GM21390 (cell line): Measurements from ENCODE around the gene DCDC2B.
"Not testable (repeated sequence)": the region's sequence is repeated elsewhere in the genome, so short reads cannot be mapped to it uniquely, and the experiment has no call there.

Experiments used
- ATAC-seq: cut with Tn5 transposase; IDR thresholded peaks from one replicate; pipeline ENCODE4 v1.9.1; 2021; ENCODE audit not compliant: unreplicated experiment

DCDC2B gene

DNA sequence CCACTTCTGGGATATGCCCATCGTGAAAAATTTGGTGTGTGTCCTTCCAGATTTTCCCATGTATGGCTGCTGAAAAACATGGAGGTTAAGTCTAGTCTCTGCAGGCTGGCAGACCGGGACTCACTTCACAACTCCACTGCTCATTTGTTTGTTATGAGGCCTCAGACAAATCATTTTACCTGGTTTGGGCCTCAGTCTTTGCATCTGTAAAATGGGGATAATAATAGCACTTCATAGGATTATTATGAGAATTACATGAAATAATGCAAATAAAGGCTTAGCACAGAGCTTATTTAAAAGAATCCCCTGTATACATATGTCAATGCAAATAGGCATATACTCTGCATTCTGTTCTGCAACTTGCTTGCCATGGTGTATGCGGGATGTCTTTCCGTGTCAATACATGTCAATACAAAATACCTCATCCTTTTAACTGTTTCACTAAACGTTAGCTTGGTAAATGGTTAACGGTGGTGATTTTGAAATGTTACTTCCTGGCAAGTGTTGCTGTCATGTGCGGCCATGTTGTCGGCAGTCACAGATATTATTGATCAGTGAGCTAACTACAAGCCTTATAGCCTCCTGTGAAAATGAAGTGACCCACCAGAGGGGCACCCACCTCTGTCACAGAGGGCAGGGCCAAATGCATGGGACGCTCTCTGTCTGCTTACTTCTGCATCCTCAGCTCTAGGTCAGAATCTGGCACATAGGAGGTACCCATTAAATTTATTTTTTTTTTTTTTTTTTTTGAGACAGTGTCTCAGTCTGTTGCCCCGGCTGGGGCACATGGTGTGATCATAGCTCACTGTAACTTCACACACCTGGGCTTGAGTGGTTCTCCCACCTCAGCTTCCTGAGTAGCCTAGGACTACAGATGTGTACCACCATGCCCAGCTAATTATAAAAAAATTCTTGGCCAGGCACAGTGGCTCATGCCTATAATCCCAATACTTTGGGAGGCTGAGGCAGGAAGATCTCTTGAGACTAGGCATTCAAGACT is 46.5 kb downstream of the DCDC2B start:
- ATAC-seq, result no peak

DNA sequence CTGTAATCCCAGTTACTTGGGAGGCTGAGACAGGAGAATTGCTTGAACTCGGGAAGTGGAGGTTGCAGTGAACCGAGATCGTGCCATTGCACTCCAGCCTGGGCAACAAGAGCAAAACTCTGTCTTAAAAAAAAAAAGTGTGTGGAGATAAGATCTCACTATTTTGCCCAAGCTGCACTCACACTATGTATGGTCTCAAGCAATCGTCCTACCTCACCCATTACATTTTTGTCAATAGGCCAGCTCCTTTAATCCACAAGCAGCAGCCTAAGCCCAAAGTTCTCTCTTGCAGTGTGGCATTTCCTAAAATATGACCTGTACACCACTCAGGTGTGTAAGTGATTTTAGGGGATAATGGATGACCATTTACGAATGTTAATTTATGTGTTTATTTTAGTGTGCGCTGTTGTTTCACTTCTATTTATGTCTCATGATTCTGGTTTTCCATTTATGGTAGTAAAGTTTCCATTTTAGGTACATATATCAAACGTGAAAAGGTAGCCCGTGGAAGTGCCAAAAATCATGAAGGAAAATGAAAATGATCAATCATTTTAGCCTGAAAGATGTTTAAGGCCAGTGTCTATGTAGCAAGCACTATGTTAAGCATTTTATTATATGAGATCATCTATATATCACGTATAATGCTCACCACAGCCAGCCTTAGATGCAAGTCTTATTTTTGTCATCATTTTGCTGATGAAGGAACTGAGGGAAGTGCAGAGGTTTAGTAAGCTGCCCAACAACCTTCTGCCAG is 47.8 kb downstream of the DCDC2B start:
- no peak for ATAC-seq

DNA sequence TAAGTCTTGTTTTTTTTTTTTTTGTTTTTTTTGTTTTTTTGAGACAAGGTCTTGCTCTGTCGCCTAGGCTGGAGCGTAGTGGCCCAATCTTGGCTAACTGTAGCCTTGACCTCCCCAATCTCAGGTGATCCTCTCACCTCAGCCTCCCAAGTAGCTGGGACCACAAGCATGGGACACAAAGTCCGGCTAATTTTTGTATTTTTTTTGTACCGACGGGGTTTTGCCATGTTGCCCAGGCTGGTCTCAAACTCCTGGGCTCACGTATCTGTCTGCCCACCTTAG is 48.3 kb downstream of the DCDC2B start:
- no peak for ATAC-seq

DNA sequence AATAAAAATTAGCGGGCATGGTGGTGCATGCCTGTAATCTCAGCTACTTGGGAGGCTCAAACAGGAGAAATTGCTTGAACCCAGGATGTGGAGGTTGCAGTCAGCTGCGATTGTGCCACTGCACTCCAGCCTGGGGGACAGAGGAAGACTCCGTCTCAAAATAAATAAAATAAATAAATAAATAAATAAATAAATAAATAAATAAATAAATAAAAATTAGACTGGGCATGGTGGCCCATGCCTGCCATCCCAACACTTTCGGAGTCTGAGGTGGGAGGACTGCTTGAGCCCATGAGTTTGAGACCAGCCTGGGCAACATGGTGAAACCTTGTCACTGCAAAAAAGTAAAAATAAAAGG is 54.3 kb downstream of the DCDC2B start:
- ATAC-seq, result not testable (repeated sequence)

DNA sequence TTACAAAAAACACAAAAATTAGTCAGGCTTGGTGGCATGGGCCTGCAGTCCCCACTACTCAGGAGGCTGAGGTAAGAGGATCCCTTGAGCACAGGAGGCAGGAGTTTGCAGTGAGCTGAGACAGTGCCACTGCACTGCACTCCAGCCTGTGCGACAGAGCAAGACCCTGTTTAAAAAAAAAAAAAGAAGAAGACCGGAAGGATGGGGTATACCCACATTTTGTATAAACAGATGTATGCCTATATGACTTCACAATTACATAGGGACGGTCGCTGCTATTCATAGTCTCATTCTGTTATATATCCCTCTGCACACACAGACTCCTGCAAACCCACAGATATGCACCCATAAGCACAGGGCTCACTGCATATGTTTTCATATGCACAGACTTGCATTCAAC is 54.9 kb downstream of the DCDC2B start:
- no peak for ATAC-seq
